ENCODE results near the gene SH3BP4. TPM values are rescaled to one million over a fixed set of nuclear protein-coding genes. Genes with fewer than 3 reads are reported as not detected.
A peak's percentile ranks its signal among the peaks of the same experiment; 100 is the strongest.

The SH3BP4 gene
- 41.1 TPM for polyA plus RNA-seq (2013, experiment 1 of 4)
- 44.7 TPM for polyA plus RNA-seq (2013, experiment 2 of 4)
- 35.6 TPM for polyA plus RNA-seq (2013, experiment 3 of 4)
- 37.5 TPM for polyA plus RNA-seq (2013, experiment 4 of 4)

- Histone ChIP-seq H3K27me3 (ENCODE audit: control insufficient read depth, insufficient read depth, low read length, poor library complexity, severe bottlenecking) (peaks cover 20% of the 10 kb centered on the region), H3K27ac (ENCODE audit: insufficient read depth, low read depth, low read length, poor library complexity, severe bottlenecking) (no peak within 1 kb of the TSS), H3K4me3 (ENCODE audit: insufficient read depth, low read depth, low read length) (peak within 1 kb of the TSS; percentile 86), H3K36me3 (ENCODE audit: control insufficient read depth, insufficient read depth, low read length) (no peaks in the 10 kb centered on the region), H3K4me1 (ENCODE audit: control insufficient read depth, insufficient read depth, low read length) (peaks cover 32% of the 10 kb centered on the region), H3K9me3 (ENCODE audit: control insufficient read depth, low read length) (no peaks in the 10 kb centered on the region)
- 1% methylated on average over 85 to 88 of the region's 88 CpGs for WGBS, 2 experiments
Measured at GRCh38 chr2:234951664-234952269, at the start of gene SH3BP4. Gene SH3BP4, plus strand, starts transcription at chr2:234952017. Its CDS starts 82,986 bp downstream, at chr2:235035003.

GRCh38 chr2:234904785-234905184 is 47.0 kb upstream of the SH3BP4 start:
- WGBS, 2 experiments: 94 to 96% methylated on average over 2 of the region's 2 CpGs
- Histone ChIP-seq H3K36me3 (ENCODE audit: control insufficient read depth, insufficient read depth, low read length) (no peaks in the 10 kb centered on the region), H3K27ac (ENCODE audit: insufficient read depth, low read depth, low read length, poor library complexity, severe bottlenecking) (no peak overlapping the region), H3K4me3 (ENCODE audit: insufficient read depth, low read depth, low read length) (no peak overlapping the region), H3K9me3 (ENCODE audit: control insufficient read depth, low read length) (no peaks in the 10 kb centered on the region), H3K27me3 (ENCODE audit: control insufficient read depth, insufficient read depth, low read length, poor library complexity, severe bottlenecking) (no peaks in the 10 kb centered on the region), H3K4me1 (ENCODE audit: control insufficient read depth, insufficient read depth, low read length) (no peaks in the 10 kb centered on the region)

GRCh38 chr2:234905547-234906265 is 46.1 kb upstream of the SH3BP4 start:
- Histone ChIP-seq H3K36me3 (ENCODE audit: control insufficient read depth, insufficient read depth, low read length) (no peaks in the 10 kb centered on the region), H3K27ac (ENCODE audit: insufficient read depth, low read depth, low read length, poor library complexity, severe bottlenecking) (no peak overlapping the region), H3K9me3 (ENCODE audit: control insufficient read depth, low read length) (no peaks in the 10 kb centered on the region), H3K4me1 (ENCODE audit: control insufficient read depth, insufficient read depth, low read length) (no peaks in the 10 kb centered on the region), H3K4me3 (ENCODE audit: insufficient read depth, low read depth, low read length) (no peak overlapping the region), H3K27me3 (ENCODE audit: control insufficient read depth, insufficient read depth, low read length, poor library complexity, severe bottlenecking) (no peaks in the 10 kb centered on the region)
- 93 to 94% methylated on average over 12 of the region's 12 CpGs for WGBS, 2 experiments

- Histone ChIP-seq H3K36me3 (ENCODE audit: control insufficient read depth, insufficient read depth, low read length) (no peaks in the 10 kb centered on the region), H3K4me1 (ENCODE audit: control insufficient read depth, insufficient read depth, low read length) (no peaks in the 10 kb centered on the region), H3K27ac (ENCODE audit: insufficient read depth, low read depth, low read length, poor library complexity, severe bottlenecking) (no peak overlapping the region), H3K27me3 (ENCODE audit: control insufficient read depth, insufficient read depth, low read length, poor library complexity, severe bottlenecking) (no peaks in the 10 kb centered on the region), H3K4me3 (ENCODE audit: insufficient read depth, low read depth, low read length) (no peak overlapping the region), H3K9me3 (ENCODE audit: control insufficient read depth, low read length) (no peaks in the 10 kb centered on the region)
- 81 to 85% methylated on average over 2 of the region's 3 CpGs for WGBS, 2 experiments
Measured at GRCh38 chr2:234910186-234910679, 41.6 kb upstream of the SH3BP4 start.

- no peaks in the 10 kb centered on the region for H3K27me3 ChIP-seq (ENCODE audit: control insufficient read depth, insufficient read depth, low read length, poor library complexity, severe bottlenecking)
- no peak overlapping the region for H3K4me3 ChIP-seq (ENCODE audit: insufficient read depth, low read depth, low read length)
- no peak overlapping the region for H3K27ac ChIP-seq (ENCODE audit: insufficient read depth, low read depth, low read length, poor library complexity, severe bottlenecking)
- no peaks in the 10 kb centered on the region for H3K4me1 ChIP-seq (ENCODE audit: control insufficient read depth, insufficient read depth, low read length)
- 91 to 94% methylated on average over 2 of the region's 2 CpGs for WGBS, 2 experiments
- H3K9me3 ChIP-seq (ENCODE audit: control insufficient read depth, low read length): no peaks in the 10 kb centered on the region
- no peaks in the 10 kb centered on the region for H3K36me3 ChIP-seq (ENCODE audit: control insufficient read depth, insufficient read depth, low read length)
Measured at GRCh38 chr2:234911271-234911670, 40.5 kb upstream of the SH3BP4 start.

- H3K36me3 ChIP-seq (ENCODE audit: control insufficient read depth, insufficient read depth, low read length): no peaks in the 10 kb centered on the region
- H3K4me1 ChIP-seq (ENCODE audit: control insufficient read depth, insufficient read depth, low read length): no peaks in the 10 kb centered on the region
- H3K27ac ChIP-seq (ENCODE audit: insufficient read depth, low read depth, low read length, poor library complexity, severe bottlenecking): no peak overlapping the region
- no peaks in the 10 kb centered on the region for H3K9me3 ChIP-seq (ENCODE audit: control insufficient read depth, low read length)
- H3K27me3 ChIP-seq (ENCODE audit: control insufficient read depth, insufficient read depth, low read length, poor library complexity, severe bottlenecking): no peaks in the 10 kb centered on the region
- no peak overlapping the region for H3K4me3 ChIP-seq (ENCODE audit: insufficient read depth, low read depth, low read length)
- WGBS, 2 experiments: 83 to 90% methylated on average over 2 to 3 of the region's 3 CpGs
Measured at GRCh38 chr2:234912437-234912836, 39.4 kb upstream of the SH3BP4 start.

GRCh38 chr2:234913208-234913626 is 38.6 kb upstream of the SH3BP4 start:
- Histone ChIP-seq H3K9me3 (ENCODE audit: control insufficient read depth, low read length) (no peaks in the 10 kb centered on the region), H3K4me3 (ENCODE audit: insufficient read depth, low read depth, low read length) (no peak overlapping the region), H3K27ac (ENCODE audit: insufficient read depth, low read depth, low read length, poor library complexity, severe bottlenecking) (no peak overlapping the region), H3K36me3 (ENCODE audit: control insufficient read depth, insufficient read depth, low read length) (no peaks in the 10 kb centered on the region), H3K27me3 (ENCODE audit: control insufficient read depth, insufficient read depth, low read length, poor library complexity, severe bottlenecking) (no peaks in the 10 kb centered on the region), H3K4me1 (ENCODE audit: control insufficient read depth, insufficient read depth, low read length) (no peaks in the 10 kb centered on the region)
- 73 to 78% methylated on average over 5 of the region's 5 CpGs for WGBS, 2 experiments

- H3K27me3 ChIP-seq (ENCODE audit: control insufficient read depth, insufficient read depth, low read length, poor library complexity, severe bottlenecking): no peaks in the 10 kb centered on the region
- no peaks in the 10 kb centered on the region for H3K9me3 ChIP-seq (ENCODE audit: control insufficient read depth, low read length)
- H3K4me1 ChIP-seq (ENCODE audit: control insufficient read depth, insufficient read depth, low read length): no peaks in the 10 kb centered on the region
- H3K4me3 ChIP-seq (ENCODE audit: insufficient read depth, low read depth, low read length): no peak overlapping the region
- H3K27ac ChIP-seq (ENCODE audit: insufficient read depth, low read depth, low read length, poor library complexity, severe bottlenecking): no peak overlapping the region
- 87 to 94% methylated on average over 8 to 9 of the region's 9 CpGs for WGBS, 2 experiments
- no peaks in the 10 kb centered on the region for H3K36me3 ChIP-seq (ENCODE audit: control insufficient read depth, insufficient read depth, low read length)
Measured at GRCh38 chr2:234914371-234915154, 37.3 kb upstream of the SH3BP4 start.

GRCh38 chr2:234916674-234917073 is 35.1 kb upstream of the SH3BP4 start:
- H3K36me3 ChIP-seq (ENCODE audit: control insufficient read depth, insufficient read depth, low read length): no peaks in the 10 kb centered on the region
- WGBS, 2 experiments: 89 to 90% methylated on average over 5 of the region's 5 CpGs
- no peaks in the 10 kb centered on the region for H3K27me3 ChIP-seq (ENCODE audit: control insufficient read depth, insufficient read depth, low read length, poor library complexity, severe bottlenecking)
- H3K27ac ChIP-seq (ENCODE audit: insufficient read depth, low read depth, low read length, poor library complexity, severe bottlenecking): no peak overlapping the region
- H3K9me3 ChIP-seq (ENCODE audit: control insufficient read depth, low read length): no peaks in the 10 kb centered on the region
- no peaks in the 10 kb centered on the region for H3K4me1 ChIP-seq (ENCODE audit: control insufficient read depth, insufficient read depth, low read length)
- H3K4me3 ChIP-seq (ENCODE audit: insufficient read depth, low read depth, low read length): no peak overlapping the region

All from ectodermal cell (in vitro differentiated cells).